COR-L47 (cell line): ENCODE results near the gene KLK15.
"Not testable (repeated sequence)": the region's sequence is repeated elsewhere in the genome, so short reads cannot be mapped to it uniquely, and the experiment has no call there.

Source experiments
- DNase-seq: peaks from one replicate; lab custom pipeline; 2025; lab: John Stamatoyannopoulos, UW

KLK15 gene

GRCh38 chr19:50820549-50821247 lies 12.7 kb downstream of the KLK15 start:
- DNase-seq, result no peak

GRCh38 chr19:50820086-50820485 lies 13.3 kb downstream of the KLK15 start:
- no peak for DNase-seq

GRCh38 chr19:50819636-50820035 lies 13.7 kb downstream of the KLK15 start:
- no peak for DNase-seq

- no peak for DNase-seq
Observed at GRCh38 chr19:50818859-50819472, 14.4 kb downstream of the KLK15 start.

GRCh38 chr19:50817941-50818858 lies 15.2 kb downstream of the KLK15 start:
- peak; percentile 33 for DNase-seq

GRCh38 chr19:50815439-50815838 lies 17.9 kb downstream of the KLK15 start:
- no peak for DNase-seq

- DNase-seq, result no peak
Observed at GRCh38 chr19:50814883-50815282, 18.5 kb downstream of the KLK15 start.

GRCh38 chr19:50812474-50812873 lies 20.9 kb downstream of the KLK15 start:
- DNase-seq, result no peak

GRCh38 chr19:50811622-50812238 lies 21.6 kb downstream of the KLK15 start:
- DNase-seq, result not testable (repeated sequence)

- DNase-seq, result no peak
Observed at GRCh38 chr19:50808856-50809255, 24.5 kb downstream of the KLK15 start.

- DNase-seq, result peak; percentile 99
Observed at GRCh38 chr19:50804420-50805272, 28.7 kb downstream of the KLK15 start.

GRCh38 chr19:50803633-50804419 lies 29.5 kb downstream of the KLK15 start:
- DNase-seq, result peak; percentile 54

GRCh38 chr19:50801107-50801506 lies 32.3 kb downstream of the KLK15 start:
- DNase-seq, result no peak

GRCh38 chr19:50799547-50799851 lies 33.9 kb downstream of the KLK15 start:
- DNase-seq, result no peak

- no peak for DNase-seq
Observed at GRCh38 chr19:50798659-50799546, 34.5 kb downstream of the KLK15 start.

- no peak for DNase-seq
Observed at GRCh38 chr19:50797781-50798658, 35.4 kb downstream of the KLK15 start.

GRCh38 chr19:50797429-50797780 lies 36.0 kb downstream of the KLK15 start:
- DNase-seq, result no peak

GRCh38 chr19:50796634-50797428 lies 36.5 kb downstream of the KLK15 start:
- no peak for DNase-seq
